Activated CD4-positive, alpha-beta T cell treated with anti-CD3 and anti-CD28 coated beads, Interleukin-2, amount 50 U/mL, for 1 hour (primary cell): ENCODE measurements around the gene NEDD9.

Source experiments
- DNase-seq: peaks from one replicate; pipeline ENCODE4 v3.0.0-alpha.2; 2020

NEDD9 gene

GRCh38 chr6:11217360-11218101, 14.9 kb downstream of the NEDD9 start:
- no peak for DNase-seq

GRCh38 chr6:11215773-11216172, 16.7 kb downstream of the NEDD9 start:
- DNase-seq, result no peak

GRCh38 chr6:11214901-11215300, 17.6 kb downstream of the NEDD9 start:
- no peak for DNase-seq

GRCh38 chr6:11214084-11214833, 18.2 kb downstream of the NEDD9 start:
- no peak for DNase-seq

GRCh38 chr6:11213422-11214021, 18.9 kb downstream of the NEDD9 start:
- no peak for DNase-seq

GRCh38 chr6:11212664-11213063, 19.8 kb downstream of the NEDD9 start:
- no peak for DNase-seq

GRCh38 chr6:11211254-11211653, 21.2 kb downstream of the NEDD9 start:
- DNase-seq, result no peak

GRCh38 chr6:11210386-11211138, 21.9 kb downstream of the NEDD9 start:
- DNase-seq, result no peak

- DNase-seq, result no peak
These were observed 22.6 kb downstream of the NEDD9 start for GRCh38 chr6:11209906-11210305.

- no peak for DNase-seq
These were observed 23.1 kb downstream of the NEDD9 start for GRCh38 chr6:11209369-11209768.

GRCh38 chr6:11208854-11209253, 23.6 kb downstream of the NEDD9 start:
- no peak for DNase-seq

- no peak for DNase-seq
These were observed 24.2 kb downstream of the NEDD9 start for GRCh38 chr6:11208267-11208666.

GRCh38 chr6:11207199-11207968, 25.1 kb downstream of the NEDD9 start:
- DNase-seq, result no peak

GRCh38 chr6:11206576-11206975, 25.9 kb downstream of the NEDD9 start:
- no peak for DNase-seq

GRCh38 chr6:11204794-11205366, 27.6 kb downstream of the NEDD9 start:
- DNase-seq, result no peak

GRCh38 chr6:11204005-11204399, 28.5 kb downstream of the NEDD9 start:
- DNase-seq, result no peak

GRCh38 chr6:11203306-11204004, 29.0 kb downstream of the NEDD9 start:
- no peak for DNase-seq

GRCh38 chr6:11202513-11203305, 29.8 kb downstream of the NEDD9 start:
- no peak for DNase-seq

- no peak for DNase-seq
These were observed 30.5 kb downstream of the NEDD9 start for GRCh38 chr6:11201772-11202512.

GRCh38 chr6:11201015-11201414, 31.5 kb downstream of the NEDD9 start:
- no peak for DNase-seq
